IPS DF 19.7 (cell line): Measurements from ENCODE around the gene OR52K2.
"Not testable (repeated sequence)": the region's sequence is repeated elsewhere in the genome, so short reads cannot be mapped to it uniquely, and the experiment has no call there.

Experiments used
- DNase-seq: peaks from one replicate; pipeline ENCODE4 v3.0.0-alpha.2; 2013; ENCODE audit warnings: low read depth, low spot score

Gene OR52K2

GRCh38 chr11:4448995-4449394, at the start of gene OR52K2:
OR52K2 (plus strand) TSS chr11:4449295; CDS start chr11:4449340, 45 bp downstream.
- DNase-seq: no peak

- not testable (repeated sequence) for DNase-seq
These were observed 42.9 kb upstream of the OR52K2 start for GRCh38 chr11:4406206-4406605.

- DNase-seq: no peak
These were observed 32.8 kb upstream of the OR52K2 start for GRCh38 chr11:4416306-4416705.

- no peak for DNase-seq
These were observed 32.3 kb upstream of the OR52K2 start for GRCh38 chr11:4416816-4417215.

DNA sequence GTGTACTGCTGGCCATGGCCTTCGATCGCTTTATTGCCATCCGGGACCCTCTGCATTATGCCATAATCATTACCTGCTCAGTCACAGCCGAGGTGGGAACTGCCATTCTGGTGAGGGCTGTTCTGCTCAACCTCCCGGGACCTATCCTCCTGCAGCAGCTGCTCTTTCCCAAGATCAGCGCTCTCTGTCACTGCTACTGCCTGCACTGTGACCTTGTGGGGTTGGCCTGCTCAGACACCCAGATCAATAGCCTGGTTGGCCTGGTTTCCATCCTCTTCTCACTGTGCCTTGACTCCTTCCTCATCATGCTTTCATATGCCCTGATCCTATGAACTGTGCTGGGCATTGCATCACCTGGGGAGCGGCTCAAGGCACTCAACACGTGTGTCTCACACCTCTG, 30.7 kb upstream of the OR52K2 start:
- DNase-seq: no peak

DNA sequence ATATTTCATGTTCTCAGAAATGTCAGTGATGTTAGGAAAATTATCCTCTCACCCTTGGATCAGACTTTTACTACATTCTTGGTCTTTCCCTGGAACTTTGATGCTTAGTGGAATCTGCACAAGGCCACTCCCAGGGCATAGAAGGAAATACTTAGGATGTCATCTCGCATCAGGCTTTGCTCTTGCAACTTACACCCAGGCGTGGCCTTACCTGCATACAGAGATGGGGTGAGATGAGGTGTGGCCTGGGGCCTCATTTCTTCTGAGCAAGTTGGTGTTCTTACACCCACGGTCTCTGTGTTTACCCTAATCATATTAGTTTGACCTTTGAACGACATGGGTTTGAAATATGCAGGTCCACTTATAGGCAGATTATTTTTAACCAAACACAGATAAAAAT, 19.0 kb upstream of the OR52K2 start:
- DNase-seq: no peak

GRCh38 chr11:4433856-4434255, 15.2 kb upstream of the OR52K2 start:
- no peak for DNase-seq

DNA sequence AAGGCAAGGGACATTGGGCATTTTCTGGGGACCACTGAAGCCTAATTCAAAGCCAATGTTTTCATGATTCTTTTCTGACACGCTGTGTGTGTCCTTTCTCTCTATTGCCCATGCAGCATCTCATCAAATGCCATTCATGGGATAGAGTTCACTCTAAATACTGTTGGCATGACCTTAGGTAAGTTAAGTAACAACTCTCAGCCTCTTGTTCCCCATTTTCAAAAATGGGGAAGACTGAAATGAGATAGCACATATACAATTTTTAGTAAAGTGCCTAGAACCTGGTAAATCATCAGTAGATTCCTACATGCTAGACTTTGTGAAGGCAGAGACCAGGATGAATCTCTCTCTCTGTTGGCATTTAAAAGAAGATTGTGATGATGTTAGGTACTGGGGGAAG, 12.7 kb upstream of the OR52K2 start:
- no peak for DNase-seq

GRCh38 chr11:4441515-4441914, 7.6 kb upstream of the OR52K2 start:
- no peak for DNase-seq

GRCh38 chr11:4443232-4443891, 5.7 kb upstream of the OR52K2 start:
- DNase-seq: no peak

- no peak for DNase-seq
These were observed 4.0 kb downstream of the OR52K2 start for GRCh38 chr11:4453118-4453517.

GRCh38 chr11:4454021-4454420, 4.9 kb downstream of the OR52K2 start:
- DNase-seq: no peak

GRCh38 chr11:4455419-4455818, 6.3 kb downstream of the OR52K2 start:
- no peak for DNase-seq

- DNase-seq: no peak
These were observed 10.4 kb downstream of the OR52K2 start for GRCh38 chr11:4459500-4459899.

- DNase-seq: no peak
These were observed 11.1 kb downstream of the OR52K2 start for GRCh38 chr11:4460151-4460550.

- no peak for DNase-seq
These were observed 15.4 kb downstream of the OR52K2 start for GRCh38 chr11:4464216-4465159.

- no peak for DNase-seq
These were observed 16.3 kb downstream of the OR52K2 start for GRCh38 chr11:4465407-4465806.

- DNase-seq: no peak
These were observed 17.2 kb downstream of the OR52K2 start for GRCh38 chr11:4466131-4466870.

DNA sequence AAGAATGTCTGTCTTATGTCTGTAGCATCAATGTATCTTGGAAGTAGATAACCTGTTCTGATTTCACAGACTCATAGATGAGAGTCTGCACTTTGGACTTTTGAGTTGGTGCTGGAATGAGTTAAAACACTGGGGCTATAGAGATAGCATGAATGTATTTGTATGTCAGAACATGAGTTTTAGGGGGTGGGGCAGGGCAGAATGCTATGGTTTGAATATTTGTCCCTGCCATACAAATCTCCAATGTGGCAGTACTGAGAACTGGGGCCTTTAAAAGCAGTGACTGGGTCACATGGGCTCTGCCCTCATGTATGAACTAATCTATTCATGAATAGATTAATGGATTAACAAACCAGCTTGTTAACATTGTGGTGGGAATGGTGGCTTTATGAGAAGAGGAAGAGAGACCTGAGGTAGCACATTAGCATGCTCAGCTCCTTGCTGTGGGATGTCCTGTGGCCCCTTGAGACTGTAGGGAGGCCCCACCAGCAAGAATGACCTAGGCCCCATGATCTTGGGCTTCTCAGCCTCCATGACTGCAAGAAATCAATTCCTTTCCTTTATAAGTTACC, 17.9 kb downstream of the OR52K2 start:
- DNase-seq: no peak

GRCh38 chr11:4467811-4468606, 18.9 kb downstream of the OR52K2 start:
- DNase-seq: no peak

DNA sequence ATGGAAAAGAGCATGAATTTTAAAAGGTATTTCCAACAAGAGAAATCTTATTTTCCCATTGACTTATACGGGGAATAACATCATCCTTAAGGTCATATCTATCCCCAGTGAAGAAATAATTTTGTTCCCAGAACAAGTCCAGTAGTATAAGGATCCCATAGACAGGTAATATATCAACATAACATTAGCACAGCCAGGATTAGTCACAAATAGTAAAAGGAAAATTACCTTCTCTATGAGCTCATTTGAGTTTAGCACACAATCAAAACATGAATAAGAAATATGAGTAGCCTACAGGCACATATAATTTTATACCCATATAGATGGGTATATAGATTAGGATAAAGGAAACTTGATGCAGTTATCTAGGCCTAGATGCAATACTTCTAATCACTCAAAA, 30.5 kb downstream of the OR52K2 start:
- no peak for DNase-seq
